NOMO-1 (cell line): Measurements from ENCODE around the gene GID8.

Experiments used
- DNase-seq, 2 experiments: peaks; one replicate each; lab custom pipeline; 2025; ENCODE audit not compliant: unreplicated experiment in 2 of 2; lab: John Stamatoyannopoulos, UW

Gene GID8

DNA sequence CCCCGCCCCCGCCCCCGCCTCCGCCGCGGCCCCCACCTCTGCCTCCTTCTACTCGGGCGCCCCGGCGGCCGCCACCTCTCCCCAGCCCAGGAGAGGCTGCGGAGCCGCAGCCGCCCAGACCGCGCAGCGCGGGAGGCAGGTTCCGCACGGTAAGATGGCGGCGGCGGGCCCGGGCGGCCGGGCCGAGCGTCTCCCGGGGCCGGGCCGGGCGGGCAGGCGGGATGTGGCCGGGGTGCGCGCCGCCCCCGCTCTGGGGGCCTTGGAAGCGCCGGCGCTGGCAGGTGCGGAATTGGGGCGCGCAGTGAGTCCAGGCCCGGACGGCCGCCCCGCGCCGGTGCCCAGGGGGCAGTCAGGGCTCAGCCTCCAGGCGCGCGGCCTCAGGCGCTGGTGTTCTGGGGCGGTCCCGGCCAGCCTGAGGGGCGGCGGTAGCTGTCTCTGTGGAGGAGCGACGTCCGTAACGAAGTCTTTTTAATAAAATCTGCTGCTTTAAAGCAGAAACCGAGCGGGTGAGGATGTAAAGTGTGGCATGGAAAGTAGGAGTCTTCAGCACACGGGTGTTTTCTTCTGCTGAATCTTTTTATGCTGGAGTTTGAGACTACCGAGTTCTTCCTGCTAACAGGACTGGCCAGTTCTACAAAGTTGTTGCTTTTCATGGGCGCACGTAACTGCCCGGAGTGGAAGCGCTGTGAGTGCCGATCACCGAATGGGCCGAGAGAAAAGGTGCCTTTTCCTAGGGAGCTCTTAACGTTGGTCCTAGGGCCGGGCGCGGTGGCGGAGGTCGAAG, at the start of gene GID8:
Gene GID8, plus strand, starts transcription at position 43 of the 784 bp plus-strand sequence. CDS start 3,356 bp downstream, outside the sequence.
- DNase-seq: peak; percentile 34 to 40

DNA sequence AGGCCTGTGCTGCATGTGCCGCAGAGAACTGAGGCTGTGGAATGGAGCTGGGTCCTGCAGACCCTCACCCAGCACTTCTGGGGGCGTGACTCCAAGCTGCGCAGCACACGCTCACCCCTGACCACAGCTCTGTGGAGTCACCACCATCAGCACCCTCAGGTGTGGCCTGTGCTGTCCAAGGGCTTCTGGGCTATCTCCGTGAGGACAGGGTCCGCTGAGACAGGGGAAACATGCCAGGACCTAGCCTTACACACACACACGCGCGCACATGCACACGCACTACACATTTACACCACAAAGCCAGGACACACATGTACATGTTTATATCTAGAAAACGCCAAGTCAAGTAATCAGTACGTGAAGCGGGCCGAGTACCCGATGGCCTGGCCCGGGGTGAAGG, 49.5 kb upstream of the GID8 start:
- DNase-seq: no peak

DNA sequence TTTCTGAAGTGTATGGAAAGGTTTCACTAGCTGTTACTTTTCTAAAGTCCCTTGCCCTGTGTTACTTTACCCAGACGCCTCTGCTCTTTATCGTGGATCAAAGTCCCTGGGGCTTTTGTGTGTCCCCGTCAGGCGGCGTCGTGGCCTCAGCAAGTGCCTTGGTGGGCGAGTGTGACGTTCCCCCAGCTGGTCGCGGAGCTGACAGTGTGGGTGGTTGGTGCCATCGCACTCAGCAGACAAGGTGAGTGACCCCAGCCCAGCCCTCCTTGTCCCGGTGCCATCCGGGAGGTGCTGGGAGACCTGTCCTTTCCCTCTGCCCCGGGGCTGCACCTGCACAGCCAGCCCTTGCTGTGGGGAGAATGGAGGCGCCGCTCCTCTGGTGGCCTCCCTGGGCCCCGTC, 49.0 kb upstream of the GID8 start:
- DNase-seq: no peak

DNA sequence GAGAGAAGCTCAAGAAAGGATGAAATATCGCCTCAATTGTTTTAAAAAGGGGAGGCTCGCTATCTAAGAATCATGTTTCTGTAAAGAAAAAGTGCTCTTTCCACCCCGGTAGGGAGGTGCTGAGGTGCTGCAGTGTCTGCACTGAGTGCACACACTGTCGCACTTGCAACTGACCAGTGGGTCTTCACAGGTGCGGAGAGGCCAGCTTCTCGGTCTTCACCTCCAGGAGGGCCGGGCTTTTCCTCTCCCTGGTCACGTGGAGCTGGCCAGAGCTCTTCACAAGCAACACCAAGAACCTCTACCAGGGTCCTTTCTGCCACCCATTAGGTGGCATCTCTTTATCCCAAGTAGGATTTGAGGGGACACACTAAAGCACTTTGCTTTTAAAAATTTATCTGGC, 48.5 kb upstream of the GID8 start:
- no peak for DNase-seq

DNA sequence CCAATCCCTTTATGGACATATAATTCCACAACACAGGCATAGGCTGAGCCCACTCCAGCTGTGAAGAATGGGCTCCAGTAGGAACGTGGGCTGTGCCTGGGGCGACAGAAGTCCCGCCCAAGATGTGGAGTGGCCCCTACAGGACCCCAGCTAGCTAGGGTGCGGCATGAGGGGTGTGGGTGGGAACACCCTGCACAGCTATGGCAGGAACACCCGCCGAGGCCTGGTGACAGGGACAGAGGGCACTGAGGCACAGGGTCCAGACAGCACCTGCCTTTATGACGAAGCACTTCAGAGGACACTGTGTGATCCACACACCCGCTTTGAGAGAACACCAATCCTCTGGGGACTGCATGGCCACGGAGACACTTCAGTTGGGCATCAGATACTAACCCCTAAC, 48.1 kb upstream of the GID8 start:
- DNase-seq: no peak

DNA sequence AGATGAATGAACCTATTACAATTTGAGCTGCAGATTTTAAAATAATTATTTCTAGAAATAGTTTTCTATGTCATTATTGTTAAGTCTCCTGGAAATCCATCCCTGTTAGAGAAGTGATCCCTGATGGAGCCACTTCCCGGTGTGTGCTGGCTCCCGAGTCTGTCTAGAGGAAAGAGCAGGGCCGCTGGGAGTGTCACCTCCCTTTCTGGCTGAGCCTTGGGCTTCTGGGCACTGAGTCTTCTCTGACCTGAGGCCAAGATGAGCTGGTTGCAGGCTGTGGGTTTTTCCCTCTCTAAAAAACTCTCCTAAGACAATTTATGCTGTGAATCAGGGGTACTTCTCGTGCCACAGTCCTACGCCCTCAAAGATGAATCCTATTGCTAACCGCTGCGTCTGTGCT, 47.5 kb upstream of the GID8 start:
- DNase-seq: no peak

DNA sequence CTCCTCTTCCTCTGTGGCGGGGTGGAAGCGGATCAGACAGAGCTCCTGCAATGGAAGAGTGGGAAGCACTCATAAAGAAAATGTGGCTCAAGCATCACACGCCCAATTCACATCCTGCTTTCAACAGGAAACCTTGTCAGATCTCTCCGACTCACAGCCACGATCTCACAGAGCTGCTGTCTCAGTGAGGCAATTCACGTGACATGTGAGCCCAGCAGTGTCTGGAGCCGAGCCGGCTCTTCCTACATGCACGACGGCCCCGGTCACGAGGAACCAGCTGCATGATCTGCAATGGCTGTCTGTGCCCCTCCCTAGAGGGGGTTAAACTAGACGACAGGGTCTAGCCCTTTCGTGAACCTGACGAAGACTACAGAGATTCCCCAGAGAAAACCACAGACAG, 46.8 kb upstream of the GID8 start:
- DNase-seq: no peak

DNA sequence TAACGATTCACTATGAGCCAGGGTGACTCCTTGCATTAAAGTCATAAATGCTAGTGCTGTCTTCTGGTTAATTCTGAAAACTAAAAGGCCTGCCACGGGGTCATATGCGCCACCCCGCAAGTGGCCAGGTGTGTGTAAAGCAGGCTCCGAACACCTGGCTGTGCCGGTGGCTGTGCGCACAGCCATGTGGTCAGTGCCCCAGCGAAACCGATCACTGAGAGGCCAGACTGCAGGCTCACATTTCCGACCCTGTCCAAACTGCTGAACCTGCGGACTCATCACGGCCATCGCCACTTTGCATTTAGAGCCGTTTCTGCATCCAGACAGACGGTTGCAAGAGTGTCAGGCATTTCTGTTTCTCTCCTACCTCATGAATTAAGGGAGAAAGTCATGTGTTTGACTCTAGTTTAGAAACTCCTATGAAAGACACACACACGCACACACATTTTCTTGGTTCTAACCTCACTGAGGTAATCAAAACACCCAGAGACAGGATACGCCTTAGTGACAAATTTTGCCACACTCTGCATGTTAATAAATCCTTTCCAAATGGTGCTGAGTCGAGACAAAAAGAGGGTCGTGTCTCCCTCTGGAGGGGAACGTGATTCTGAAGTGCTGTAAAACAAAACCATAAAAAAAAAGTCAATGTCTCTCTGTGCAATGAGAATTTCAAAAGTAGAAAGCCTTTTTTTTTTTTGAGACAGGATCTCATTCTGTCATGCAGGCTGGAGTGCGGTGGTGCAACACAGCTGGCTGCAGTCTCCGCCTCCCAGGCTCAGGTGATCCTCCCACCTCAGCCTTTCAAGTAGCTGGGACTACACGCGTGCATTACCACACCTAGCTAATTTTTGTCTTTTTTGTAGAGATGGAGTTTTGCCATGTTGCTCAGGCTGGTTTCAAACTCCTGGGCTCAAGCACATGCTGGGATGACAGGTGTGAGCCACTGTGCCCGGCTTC, 45.3 kb upstream of the GID8 start:
- DNase-seq: no peak

DNA sequence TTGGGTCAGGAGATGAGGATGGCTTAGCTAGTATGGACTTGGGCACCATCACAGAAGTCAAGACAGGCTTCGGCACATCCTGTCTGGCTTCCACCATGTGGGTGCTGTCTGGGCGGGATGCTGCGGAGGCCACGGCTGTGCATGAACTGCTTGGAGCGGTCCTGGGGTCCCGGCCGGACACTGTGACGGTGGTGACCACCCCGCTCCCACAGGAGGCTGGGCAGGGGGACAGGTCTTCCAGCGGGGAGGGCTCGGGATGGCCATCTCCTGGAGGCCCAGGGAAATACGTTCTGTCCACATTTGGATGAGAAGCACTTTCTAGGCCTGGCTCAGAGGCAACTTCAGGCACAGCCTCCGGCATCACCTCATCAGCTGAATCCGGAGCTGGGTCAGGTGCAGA, 44.2 kb upstream of the GID8 start:
- DNase-seq: no peak

DNA sequence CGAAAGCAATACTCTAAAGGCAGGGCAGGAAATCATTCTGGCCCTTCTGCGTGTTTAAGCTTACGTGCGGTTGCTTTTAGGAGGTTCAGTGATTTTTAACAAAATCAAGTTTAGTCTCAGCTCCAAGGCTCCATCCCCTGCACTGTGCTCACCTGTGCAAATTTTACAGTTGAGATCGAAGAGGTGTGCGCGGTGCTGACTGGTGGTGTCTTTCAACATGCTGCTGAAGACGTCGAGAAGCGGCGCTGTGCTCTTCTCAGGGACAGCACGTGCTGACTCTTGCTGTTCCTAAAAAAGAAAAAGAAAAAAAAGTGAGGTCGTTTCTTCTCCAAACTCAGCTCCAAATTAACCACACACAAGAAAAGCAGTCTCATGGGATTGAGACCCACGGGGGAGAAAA, 43.7 kb upstream of the GID8 start:
- DNase-seq: no peak

DNA sequence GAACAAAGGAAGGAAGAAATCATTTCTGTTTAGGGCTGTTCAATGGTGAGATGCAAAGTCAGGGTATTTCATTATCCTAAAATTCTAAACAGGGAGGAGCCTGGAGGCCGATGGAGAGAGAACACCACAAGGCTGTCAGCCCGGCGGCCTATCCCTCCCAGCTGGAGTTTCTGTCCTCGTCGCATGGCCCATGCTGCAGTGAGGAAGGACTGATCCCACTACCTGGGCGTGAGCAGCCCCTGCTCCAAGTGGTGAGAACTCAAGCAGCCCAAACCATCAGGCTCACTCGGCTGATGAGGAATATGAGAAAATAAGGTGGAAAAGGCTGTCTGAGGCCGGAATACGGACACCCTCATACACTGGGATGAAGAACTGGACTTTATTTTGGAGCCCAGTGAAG, 42.4 kb upstream of the GID8 start:
- no peak for DNase-seq

DNA sequence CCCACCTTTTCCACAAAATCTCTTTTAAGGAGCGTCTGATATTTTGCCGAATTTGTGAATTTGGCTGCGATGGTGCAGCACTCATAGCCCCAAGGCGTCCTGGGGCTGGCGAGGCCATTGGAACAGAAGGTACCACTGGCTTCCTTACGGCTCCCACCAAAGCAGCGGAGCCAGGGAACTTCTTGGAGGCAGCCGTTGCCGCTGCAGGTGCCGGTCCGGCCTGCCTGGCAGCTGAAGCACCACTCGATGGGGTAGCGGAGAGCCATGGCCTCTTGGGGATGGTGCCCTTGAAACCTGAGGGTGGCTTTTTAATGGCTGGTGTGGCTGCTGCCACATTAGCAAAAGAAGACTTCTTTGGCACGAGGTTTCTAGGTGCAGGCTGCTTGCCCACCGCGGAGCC, 41.4 kb upstream of the GID8 start:
- no peak for DNase-seq

DNA sequence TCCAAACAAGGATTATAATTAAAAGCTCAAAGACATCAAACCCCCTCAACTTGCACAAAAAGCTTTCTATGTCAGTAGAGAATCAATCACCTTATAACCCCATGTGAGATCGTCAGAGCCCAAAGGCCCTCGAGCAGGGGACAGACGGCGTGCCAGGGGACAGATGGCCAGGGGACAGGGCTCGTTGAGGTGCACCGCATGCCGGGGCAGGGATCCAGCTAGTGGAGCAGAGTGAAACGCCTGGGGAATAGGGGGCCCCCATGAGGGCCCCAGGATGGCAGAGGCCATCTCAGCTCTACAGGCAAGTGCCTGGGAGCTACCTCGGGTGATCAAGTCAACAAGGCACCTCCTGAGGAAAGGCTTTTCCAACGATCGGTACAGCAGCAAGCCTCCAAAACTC, 40.3 kb upstream of the GID8 start:
- no peak for DNase-seq

DNA sequence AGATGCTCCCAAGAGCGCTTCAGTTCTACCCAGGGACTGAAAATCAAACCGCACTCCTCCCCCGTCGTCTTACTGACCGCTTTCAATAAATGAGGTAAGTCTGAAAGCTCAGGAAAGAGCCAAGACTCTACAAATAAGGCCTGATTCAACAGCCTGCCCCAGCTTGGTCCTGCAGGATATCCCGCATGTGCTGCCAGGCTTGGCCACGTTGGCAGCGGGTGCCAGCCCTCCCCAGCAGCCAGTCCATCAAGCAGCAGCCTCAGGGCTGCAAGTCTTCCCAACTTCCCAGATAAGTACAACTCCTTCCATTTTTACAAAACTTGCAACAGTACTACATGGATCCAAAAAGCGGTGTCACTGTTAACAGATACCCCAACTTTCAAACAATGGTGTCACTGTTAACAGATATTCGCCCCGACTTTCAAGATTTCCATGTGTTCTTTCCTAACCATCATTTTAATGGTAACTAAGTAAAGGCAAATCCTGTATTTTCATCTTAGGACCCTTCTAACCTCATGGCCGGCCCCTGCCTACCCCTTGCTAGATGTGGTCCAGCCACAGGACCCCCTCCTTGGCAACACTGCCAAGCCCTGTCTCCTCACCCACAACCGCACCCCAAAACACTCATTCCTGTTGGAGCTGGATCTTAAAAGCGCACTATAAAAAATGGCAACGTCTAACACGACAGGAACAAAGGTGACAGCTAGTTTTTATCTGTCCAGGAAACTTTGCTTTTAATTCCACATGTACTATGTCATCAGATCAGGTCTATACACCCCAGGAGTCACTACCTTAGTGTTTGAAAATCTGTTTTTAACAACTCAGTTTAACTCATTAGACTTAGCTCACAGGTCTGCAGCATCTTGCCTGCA, 39.6 kb upstream of the GID8 start:
- DNase-seq: no peak

DNA sequence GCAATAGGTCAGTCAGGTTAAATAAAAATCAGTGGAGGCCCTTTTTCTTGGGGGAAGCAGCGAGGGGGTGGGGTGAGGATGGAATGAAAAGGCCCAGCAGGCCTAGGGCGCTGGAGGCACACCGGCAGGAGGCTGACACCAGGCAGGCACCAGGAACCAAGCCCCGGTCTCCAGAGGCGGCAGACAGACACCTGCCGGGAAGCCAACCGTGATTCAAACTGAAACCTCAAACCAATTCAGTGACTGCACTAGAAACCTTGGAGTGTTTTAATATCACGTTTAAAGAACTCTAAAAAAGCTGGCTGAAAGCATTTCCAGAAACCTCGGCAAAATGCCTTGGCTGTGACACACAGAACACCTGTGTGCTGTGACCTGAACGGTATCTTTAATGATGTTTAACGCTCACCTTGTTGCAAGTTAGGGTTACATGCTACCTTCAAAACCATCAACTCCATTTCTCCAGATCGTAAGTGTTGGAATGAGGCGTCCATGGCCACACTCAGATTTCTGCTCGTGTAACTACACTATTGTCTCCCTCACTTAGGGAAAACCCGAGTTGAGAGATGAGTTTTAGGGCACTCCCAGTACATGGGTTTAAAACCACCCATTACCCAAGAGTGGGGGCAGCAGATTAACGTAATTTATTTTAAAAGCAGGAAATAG, 38.8 kb upstream of the GID8 start:
- no peak for DNase-seq

DNA sequence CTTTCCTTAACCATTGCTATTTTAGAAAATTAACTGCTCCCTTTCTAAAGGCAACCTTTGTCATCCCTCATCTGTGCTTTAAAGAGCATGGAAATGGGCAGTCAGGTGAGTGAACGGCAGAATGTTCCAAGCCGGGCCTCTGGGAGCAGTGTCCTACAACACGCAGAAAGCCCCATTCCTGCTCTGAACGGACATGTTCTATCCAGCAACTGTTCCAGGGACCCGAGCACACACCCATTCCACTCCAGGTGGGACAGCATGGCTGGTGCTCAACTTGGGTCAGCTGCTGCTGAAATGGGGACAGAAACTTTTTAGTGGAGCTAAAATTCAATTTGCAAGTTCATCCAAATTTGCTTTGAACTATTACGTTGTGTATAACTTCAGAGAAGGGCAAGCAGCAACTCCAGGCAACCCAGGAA, 38.3 kb upstream of the GID8 start:
- no peak for DNase-seq

DNA sequence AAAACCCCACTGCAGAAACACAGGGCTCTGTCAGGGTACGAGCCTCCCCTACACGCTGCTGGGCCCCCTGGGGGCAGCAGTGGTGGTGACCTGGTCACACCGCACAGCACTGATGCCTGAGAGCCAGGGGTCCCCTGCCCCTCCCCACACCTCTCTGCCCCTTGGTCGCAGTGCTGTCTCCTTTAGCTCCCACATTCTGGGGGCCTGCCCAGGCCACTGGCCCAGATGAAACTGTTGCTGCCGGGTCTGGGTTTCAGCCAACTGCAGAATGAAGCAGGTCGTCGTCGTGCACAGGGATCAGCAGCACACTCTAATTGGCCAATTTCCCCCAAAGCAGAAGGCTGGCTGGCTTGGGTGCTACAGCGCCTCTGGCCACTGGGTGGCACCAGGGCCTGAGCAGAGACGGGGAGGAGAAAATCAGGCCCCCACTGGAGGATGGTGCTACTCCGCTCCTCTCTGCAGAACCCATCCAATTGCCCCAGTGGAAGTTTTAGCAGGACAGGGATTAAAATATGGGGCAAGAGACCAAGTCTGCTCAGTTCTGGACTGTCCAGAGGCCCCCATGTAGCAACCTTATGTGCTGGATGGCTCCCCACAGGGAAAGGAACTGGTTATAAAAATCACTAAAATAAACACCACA, 37.8 kb upstream of the GID8 start:
- peak; percentile 31 to 32 for DNase-seq

DNA sequence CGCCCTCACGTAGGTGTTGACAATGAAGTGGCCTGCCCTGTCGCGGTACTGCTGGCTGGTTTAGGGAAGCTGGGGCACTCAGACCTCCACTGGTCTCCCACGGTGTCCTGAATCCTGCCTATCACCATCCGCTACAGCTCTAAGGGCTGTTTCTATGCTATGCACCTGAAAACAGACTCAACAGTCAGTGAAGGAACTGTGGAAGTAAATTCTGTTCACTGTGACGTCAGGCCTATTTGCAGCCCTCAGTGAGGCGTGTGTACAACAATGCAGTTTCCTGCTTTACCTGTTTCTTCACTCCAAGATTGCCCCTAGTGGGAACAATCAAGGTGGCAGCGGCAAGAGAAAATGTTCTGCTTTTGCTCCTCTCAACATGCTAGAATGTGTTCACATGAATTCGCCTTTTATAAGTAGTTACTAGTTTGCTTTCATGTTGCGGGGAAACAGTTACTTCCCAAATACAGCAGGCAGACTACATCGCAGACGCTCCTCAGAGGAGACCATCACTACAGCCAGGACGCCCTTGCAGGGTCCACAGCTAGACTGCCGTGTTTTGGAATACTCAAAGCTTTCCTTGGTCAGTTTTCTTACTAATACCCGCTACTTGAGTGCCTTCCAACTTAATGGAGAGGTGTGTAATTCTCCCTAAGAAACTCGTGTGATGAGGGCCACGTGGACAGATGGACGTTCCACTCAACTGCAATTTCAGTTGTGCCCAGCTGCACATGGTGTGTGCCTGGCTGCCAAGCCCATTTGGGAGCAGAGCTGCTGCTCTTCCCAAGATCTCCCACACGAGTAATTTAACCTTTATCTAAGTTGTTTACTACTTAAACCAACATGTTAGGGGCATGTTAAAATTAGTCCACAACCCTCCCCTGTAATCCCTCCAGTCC, 37.0 kb upstream of the GID8 start:
- no peak for DNase-seq

DNA sequence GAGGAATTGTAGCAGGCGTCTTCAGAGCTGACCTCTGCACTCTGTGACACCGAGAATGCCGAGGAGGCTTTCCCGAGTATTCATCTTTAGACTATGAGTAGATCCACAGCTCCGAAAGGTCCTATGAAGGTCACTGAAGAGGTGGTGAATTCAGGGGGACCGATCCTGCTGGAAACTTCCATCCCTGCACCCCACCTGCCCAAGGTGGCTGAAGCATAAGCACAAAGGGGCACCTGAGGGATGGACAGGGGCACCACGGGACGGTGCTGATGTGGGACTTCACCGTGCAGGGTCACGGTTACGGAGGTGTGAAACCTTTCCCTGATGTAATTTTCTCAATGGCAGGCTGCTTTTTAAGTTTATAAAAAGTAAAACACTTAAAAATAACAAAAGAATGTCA, 36.1 kb upstream of the GID8 start:
- DNase-seq: no peak
